Activated CD4-positive, CD25-positive, alpha-beta regulatory T cell treated with anti-CD3 and anti-CD28 coated beads, Interleukin-2, amount 50 U/mL, for 72 hours (primary cell): ENCODE data around the gene CCT8L2.
"Not testable (repeated sequence)": the region's sequence is repeated elsewhere in the genome, so short reads cannot be mapped to it uniquely, and the experiment has no call there.

Source experiments
- DNase-seq: peaks from one replicate; pipeline ENCODE4 v3.0.0; 2021

Gene CCT8L2

GRCh38 chr22:16592710-16593109 lies at the start of gene CCT8L2:
Gene CCT8L2, minus strand, starts transcription at chr22:16592810. Its CDS starts 260 bp downstream, at chr22:16592550.
- DNase-seq = not testable (repeated sequence)

GRCh38 chr22:16635442-16635841 lies 42.8 kb upstream of the CCT8L2 start:
- not testable (repeated sequence) for DNase-seq

GRCh38 chr22:16634092-16634491 lies 41.5 kb upstream of the CCT8L2 start:
- DNase-seq = not testable (repeated sequence)

- not testable (repeated sequence) for DNase-seq
Measured at GRCh38 chr22:16628476-16628875, 35.9 kb upstream of the CCT8L2 start.

GRCh38 chr22:16625018-16625417 lies 32.4 kb upstream of the CCT8L2 start:
- DNase-seq = not testable (repeated sequence)

GRCh38 chr22:16623595-16623994 lies 31.0 kb upstream of the CCT8L2 start:
- not testable (repeated sequence) for DNase-seq

- DNase-seq = not testable (repeated sequence)
Measured at GRCh38 chr22:16617516-16617915, 24.9 kb upstream of the CCT8L2 start.

GRCh38 chr22:16616390-16616938 lies 23.9 kb upstream of the CCT8L2 start:
- not testable (repeated sequence) for DNase-seq

- not testable (repeated sequence) for DNase-seq
Measured at GRCh38 chr22:16615606-16616245, 23.1 kb upstream of the CCT8L2 start.

- no peak for DNase-seq
Measured at GRCh38 chr22:16609548-16610261, 17.1 kb upstream of the CCT8L2 start.

GRCh38 chr22:16608931-16609330 lies 16.3 kb upstream of the CCT8L2 start:
- no peak for DNase-seq

- DNase-seq = not testable (repeated sequence)
Measured at GRCh38 chr22:16604257-16604998, 11.8 kb upstream of the CCT8L2 start.

- DNase-seq = not testable (repeated sequence)
Measured at GRCh38 chr22:16603770-16604242, 11.2 kb upstream of the CCT8L2 start.

GRCh38 chr22:16603448-16603768 lies 10.8 kb upstream of the CCT8L2 start:
- no peak for DNase-seq

- DNase-seq = not testable (repeated sequence)
Measured at GRCh38 chr22:16602728-16603447, 10.3 kb upstream of the CCT8L2 start.

- DNase-seq = not testable (repeated sequence)
Measured at GRCh38 chr22:16602224-16602727, 9.7 kb upstream of the CCT8L2 start.

GRCh38 chr22:16601437-16602223 lies 9.0 kb upstream of the CCT8L2 start:
- no peak for DNase-seq

- not testable (repeated sequence) for DNase-seq
Measured at GRCh38 chr22:16600644-16601436, 8.2 kb upstream of the CCT8L2 start.

- DNase-seq = not testable (repeated sequence)
Measured at GRCh38 chr22:16599648-16600047, 7.0 kb upstream of the CCT8L2 start.

- DNase-seq = not testable (repeated sequence)
Measured at GRCh38 chr22:16595251-16595650, 2.6 kb upstream of the CCT8L2 start.

- no peak for DNase-seq
Measured at GRCh38 chr22:16594026-16594425, 1.4 kb upstream of the CCT8L2 start.
